Activated CD4-positive, alpha-beta T cell treated with anti-CD3 and anti-CD28 coated beads, Interleukin-2, Interleukin-6, amounts not matched to agents 100 ng/mL and 50 ng/mL, durations not matched to agents 16 hours and 8 hours (primary cell): ENCODE results near the gene MUC15.

ENCODE experiments used
- DNase-seq: peaks from one replicate; pipeline ENCODE4 v3.0.0-alpha.2; 2020

The MUC15 gene

DNA sequence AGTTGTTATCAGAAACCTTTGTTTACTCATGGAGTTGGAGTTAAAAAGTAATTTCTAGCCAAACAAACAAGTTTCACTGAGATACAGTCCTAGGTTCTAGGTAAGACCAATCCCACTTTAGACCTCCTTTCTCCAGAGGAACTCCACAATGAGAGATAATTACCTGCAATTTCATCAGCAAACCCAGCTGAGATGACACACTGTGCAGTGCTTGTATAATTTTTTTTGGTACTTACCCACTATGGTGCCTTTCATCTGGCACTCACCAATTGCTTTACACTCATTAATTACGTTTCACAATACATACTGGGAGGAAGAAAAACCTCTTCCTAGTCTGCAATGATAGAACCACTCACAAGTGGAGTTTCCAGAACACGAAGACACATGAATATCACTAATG is 1.8 kb upstream of the MUC15 start:
- DNase-seq: no peak

- DNase-seq: no peak
These were observed 823 bp upstream of the MUC15 start for GRCh38 chr11:26572770-26573402.

- no peak for DNase-seq
These were observed 2.4 kb downstream of the MUC15 start for GRCh38 chr11:26569646-26570045.

DNA sequence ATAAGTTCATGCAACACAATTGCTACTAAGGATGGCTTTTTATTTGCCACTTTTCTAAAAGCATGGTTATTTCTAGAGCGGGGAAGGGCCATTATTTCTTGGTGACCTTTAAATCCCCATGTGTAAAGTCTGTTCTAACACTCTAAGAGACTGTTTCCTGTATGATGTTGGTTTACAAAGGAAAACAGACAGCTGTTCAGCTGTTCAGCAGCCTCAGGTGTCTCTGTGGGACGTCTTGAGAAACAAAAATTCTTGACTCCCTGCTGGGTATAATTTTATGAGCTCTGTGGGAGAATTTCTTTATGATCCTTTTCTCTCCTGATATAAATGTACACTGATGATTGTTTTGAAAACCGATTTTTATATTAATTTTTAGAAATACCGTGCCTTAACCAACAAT is 13.9 kb downstream of the MUC15 start:
- DNase-seq: no peak

GRCh38 chr11:26557666-26558065 is 14.4 kb downstream of the MUC15 start:
- DNase-seq: no peak

DNA sequence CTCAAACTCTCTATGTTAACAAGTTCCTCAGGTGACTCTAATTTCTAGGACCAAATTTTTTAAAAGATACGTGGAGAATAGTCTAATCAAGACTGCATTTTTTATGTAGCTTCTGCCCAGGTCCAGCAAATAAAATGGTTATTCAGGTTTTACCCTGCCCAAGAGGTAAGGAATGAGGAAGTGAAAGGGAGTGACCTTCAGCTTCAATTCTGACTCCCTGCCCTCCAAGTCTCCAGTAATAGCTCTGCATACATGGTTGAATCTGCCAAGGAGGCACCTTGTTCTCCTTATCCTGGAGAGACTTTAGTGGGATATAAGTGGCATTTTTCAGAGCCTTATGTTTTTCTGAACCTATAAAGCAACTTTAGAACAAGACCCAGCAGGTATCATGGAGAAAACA is 15.5 kb downstream of the MUC15 start:
- DNase-seq: no peak

DNA sequence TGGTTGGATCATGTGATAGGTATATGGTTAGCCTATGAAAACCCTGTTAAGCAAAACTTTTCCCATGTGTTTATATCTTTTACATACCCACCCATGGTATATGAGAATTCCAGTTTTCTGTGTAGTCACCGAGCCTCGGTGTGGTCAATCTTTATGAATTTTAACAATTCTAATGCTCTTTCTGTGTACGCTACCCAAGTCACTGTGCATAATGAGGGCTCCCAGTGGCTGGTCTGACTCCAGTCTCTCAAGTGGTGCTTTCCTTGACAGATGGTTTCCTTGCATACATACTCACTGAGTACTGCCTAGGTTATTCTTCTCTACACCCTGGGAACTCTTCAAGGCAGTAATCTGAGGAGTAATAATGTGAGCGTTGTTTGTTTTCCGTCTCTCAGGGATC is 17.6 kb downstream of the MUC15 start:
- no peak for DNase-seq

DNA sequence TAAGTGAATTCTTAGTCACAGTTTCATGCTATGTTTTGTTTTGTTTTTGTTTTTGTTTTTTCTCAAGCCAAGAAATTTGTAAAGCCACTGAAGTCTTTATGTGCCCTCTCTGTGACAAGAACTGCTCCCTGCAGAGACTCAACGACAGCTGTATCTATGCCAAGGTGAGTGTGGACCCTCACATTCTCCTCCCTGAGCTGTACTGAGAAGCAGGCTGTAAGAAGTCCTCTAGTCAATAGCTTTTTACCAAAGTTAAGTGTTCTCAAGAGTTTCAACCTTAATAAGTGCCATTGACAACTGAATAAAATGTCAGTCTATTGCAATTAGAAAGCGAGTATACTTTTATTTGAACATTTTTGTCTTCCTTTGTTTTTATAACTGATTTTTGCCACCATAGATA is 18.9 kb downstream of the MUC15 start:
- no peak for DNase-seq

GRCh38 chr11:26551186-26551801 is 20.8 kb downstream of the MUC15 start:
- no peak for DNase-seq

- DNase-seq: no peak
These were observed 22.0 kb downstream of the MUC15 start for GRCh38 chr11:26550022-26550421.

DNA sequence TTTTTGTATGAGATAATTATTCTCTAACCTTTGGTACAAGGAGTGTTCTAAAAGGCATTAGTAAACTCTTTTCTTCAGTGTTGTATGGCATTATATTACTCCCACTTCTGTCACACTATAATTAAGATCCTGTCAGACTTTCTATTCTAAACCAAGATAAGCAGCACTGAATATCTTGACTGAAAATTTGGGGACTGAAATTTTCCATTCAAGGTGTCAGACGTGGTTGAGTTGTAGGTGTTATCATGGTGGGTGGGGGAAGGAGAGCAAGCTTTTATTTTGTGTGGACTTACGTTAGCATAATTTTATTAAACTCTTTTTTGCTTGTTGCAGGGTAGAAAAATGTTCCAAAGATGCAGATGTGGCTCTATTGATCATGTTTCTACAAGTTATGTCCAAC is 22.9 kb downstream of the MUC15 start:
- no peak for DNase-seq

DNA sequence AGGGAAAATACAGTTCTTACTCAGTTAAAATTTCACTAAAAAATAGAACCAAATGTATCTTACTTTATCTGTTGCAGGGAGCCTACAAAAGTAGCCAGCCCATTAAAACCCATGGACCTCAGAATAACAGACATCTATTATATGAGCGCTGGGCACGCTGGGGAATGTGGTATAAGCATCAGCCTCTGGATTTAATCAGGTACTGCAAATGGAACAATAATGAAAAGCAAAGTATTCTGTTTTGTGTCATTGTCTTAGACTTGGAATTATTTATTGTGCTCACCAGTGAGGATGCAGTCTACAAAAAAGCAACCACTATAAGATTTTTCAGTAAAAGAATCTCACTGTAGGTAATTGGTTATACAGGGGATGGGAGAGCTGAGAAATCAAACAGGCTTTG is 30.2 kb downstream of the MUC15 start:
- DNase-seq: no peak

DNA sequence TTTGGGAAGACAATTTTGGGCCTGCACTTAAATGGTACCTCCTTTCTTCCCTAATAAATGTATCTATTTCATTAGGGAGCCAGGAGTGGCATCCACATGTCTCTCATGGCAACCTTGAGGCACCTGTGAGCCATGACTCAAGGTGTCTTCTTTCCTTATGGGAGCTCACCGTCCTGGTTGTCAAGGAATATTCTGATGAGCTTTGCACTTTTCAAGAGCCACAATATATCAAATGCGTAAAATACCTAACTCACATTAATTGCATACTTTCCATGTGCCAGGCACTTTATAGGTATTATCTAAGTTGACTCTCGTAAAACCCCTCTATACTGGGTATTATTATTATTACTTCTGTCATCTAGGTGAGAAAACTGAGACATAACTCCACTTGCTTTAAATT is 32.5 kb downstream of the MUC15 start:
- DNase-seq: no peak

- DNase-seq: no peak
These were observed 34.7 kb downstream of the MUC15 start for GRCh38 chr11:26537341-26537740.

DNA sequence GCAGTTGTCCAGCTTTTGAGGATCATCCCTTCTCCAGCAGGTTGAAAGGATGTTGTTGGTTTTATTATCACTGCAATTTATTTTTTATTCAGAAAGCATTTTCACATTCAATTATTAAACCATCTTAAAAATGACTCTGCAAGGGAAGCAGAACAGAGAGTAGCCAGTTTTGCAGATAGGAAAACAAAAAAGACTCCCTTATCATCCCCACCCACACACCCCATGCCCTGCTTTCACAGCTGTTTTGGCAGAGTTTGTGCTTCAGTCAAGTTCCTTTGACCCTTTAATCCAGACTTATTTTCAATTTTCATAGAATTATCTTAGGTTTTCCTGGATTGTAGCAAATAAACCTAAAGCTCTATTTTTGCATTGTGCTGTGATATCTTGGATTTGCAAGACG is 44.4 kb downstream of the MUC15 start:
- no peak for DNase-seq

- DNase-seq: peak; percentile 2
These were observed 49.0 kb downstream of the MUC15 start for GRCh38 chr11:26522912-26523610.

DNA sequence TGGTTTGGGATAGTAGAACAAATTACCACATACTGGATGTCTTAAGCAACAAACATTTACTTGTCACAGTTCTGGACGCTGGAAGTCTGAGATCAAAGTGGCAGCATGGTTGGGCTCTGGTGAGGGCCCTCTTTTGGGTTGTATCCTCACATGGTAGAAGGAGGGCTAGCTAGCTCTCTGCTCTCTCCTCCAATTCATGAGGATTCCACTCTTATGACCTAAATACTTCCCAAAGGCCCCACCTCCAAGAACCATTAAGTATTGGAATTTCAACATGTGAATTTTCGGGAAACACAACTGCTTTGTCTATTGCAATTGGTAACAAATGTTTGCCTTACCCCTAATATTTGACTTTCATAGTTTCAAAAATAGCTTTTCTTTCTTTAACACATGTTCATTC is 52.6 kb downstream of the MUC15 start:
- no peak for DNase-seq

DNA sequence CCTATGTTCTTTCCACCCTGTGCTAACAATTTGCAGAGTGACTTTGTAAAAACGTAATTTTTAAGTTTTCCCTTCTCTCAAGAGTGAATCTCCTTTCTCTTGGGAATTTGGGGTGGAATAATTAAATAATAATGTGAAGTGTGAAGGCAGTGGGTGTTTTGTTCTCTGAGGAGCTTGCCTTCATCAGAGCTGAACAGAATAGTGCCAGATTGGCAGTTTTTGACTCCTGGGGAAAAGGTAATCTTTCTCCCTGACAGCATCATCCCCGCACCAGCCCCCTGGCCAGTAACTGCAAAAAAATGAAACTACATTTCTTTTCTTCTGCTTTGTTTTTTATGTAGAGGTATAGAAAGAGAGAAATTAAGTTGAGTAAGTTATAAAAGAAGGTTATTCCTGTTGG is 59.9 kb downstream of the MUC15 start:
- DNase-seq: no peak

GRCh38 chr11:26510756-26511155 is 61.3 kb downstream of the MUC15 start:
- DNase-seq: no peak

- no peak for DNase-seq
These were observed 61.9 kb downstream of the MUC15 start for GRCh38 chr11:26510164-26510563.
